Stimulated activated CD8-positive, alpha-beta memory T cell treated with anti-CD3 and anti-CD28 coated beads, Interleukin-4, amount 100 ng/mL, for 1 hour (primary cell): ENCODE measurements around the gene OMA1.

Experiments used
- DNase-seq, 2 donors: peaks; one replicate each; pipeline ENCODE4 v3.0.0-alpha.2; 2020; ENCODE audit warnings: low read depth in 2 of 2, low spot score in 1 of 2

Gene OMA1

GRCh38 chr1:58460469-58460868 lies 86.1 kb downstream of the OMA1 start:
- no peak for DNase-seq

- no peak for DNase-seq
These were observed 86.6 kb downstream of the OMA1 start for GRCh38 chr1:58459911-58460310.

- DNase-seq: no peak
These were observed 89.4 kb downstream of the OMA1 start for GRCh38 chr1:58457023-58457635.

GRCh38 chr1:58456470-58456869 lies 90.1 kb downstream of the OMA1 start:
- DNase-seq: no peak

- DNase-seq: no peak
These were observed 91.7 kb downstream of the OMA1 start for GRCh38 chr1:58454807-58455206.

- DNase-seq: no peak
These were observed 92.1 kb downstream of the OMA1 start for GRCh38 chr1:58454385-58454784.

- DNase-seq: no peak
These were observed 94.8 kb downstream of the OMA1 start for GRCh38 chr1:58451560-58452191.

- no peak for DNase-seq
These were observed 98.6 kb downstream of the OMA1 start for GRCh38 chr1:58447886-58448285.

- DNase-seq: no peak
These were observed 99.5 kb downstream of the OMA1 start for GRCh38 chr1:58447042-58447441.

GRCh38 chr1:58446368-58446767 lies 100.2 kb downstream of the OMA1 start:
- DNase-seq: no peak

GRCh38 chr1:58443986-58444868 lies 102.3 kb downstream of the OMA1 start:
- no peak for DNase-seq

- DNase-seq: no peak
These were observed 104.4 kb downstream of the OMA1 start for GRCh38 chr1:58442114-58442513.

- no peak for DNase-seq
These were observed 104.8 kb downstream of the OMA1 start for GRCh38 chr1:58441699-58442098.

GRCh38 chr1:58440696-58441095 lies 105.8 kb downstream of the OMA1 start:
- DNase-seq: no peak

- no peak for DNase-seq
These were observed 106.6 kb downstream of the OMA1 start for GRCh38 chr1:58439946-58440345.

GRCh38 chr1:58438468-58438867 lies 108.1 kb downstream of the OMA1 start:
- no peak for DNase-seq

- DNase-seq: no peak
These were observed 108.9 kb downstream of the OMA1 start for GRCh38 chr1:58437623-58438022.

- no peak for DNase-seq
These were observed 109.8 kb downstream of the OMA1 start for GRCh38 chr1:58436615-58437297.

- DNase-seq: no peak
These were observed 111.2 kb downstream of the OMA1 start for GRCh38 chr1:58435376-58435775.

GRCh38 chr1:58434607-58435006 lies 111.9 kb downstream of the OMA1 start:
- no peak for DNase-seq

GRCh38 chr1:58434181-58434580 lies 112.3 kb downstream of the OMA1 start:
- DNase-seq: no peak
